ENCODE data around the gene RBX1.
"Not testable (repeated sequence)": the region's sequence is repeated elsewhere in the genome, so short reads cannot be mapped to it uniquely, and the experiment has no call there.

Gene RBX1

GRCh38 chr22:41000941-41001721 is 50.0 kb downstream of the RBX1 start:
- Histone ChIP-seq H3K4me3 (no peak overlapping the region), H3K36me3 (ENCODE audit: insufficient read depth, low read length) (no peaks in the 10 kb centered on the region)

GRCh38 chr22:41001722-41002122 is 50.5 kb downstream of the RBX1 start:
- no peak overlapping the region for H3K27ac ChIP-seq
- TF ChIP-seq EZH2 (IDR thresholded peaks at IDR 0.05) (no peak), FOXP2 (optimal IDR thresholded peaks at IDR 0.05; ENCODE audit: control extremely low read depth, extremely low read length, insufficient read depth) (no peak), POLR2AphosphoS5 (IDR thresholded peaks at IDR 0.05; ENCODE audit: borderline replicate concordance, low read depth, low read length) (no peak)
- DNase-seq (ENCODE audit: low read depth, low spot score) = no peak
- H3K9ac ChIP-seq (ENCODE audit: insufficient read length) = no peak overlapping the region
- H3K4me3 ChIP-seq = no peak overlapping the region
- no peaks in the 10 kb centered on the region for H3K9me3 ChIP-seq (ENCODE audit: low read depth, low read length)
- no peaks in the 10 kb centered on the region for H3K36me3 ChIP-seq (ENCODE audit: insufficient read depth, low read length)

More at GRCh38 chr22:41000941-41001721, 50.0 kb downstream of the RBX1 start:
- DNase-seq (ENCODE audit: low read depth, low spot score) = no peak
- TF ChIP-seq POLR2AphosphoS5 (IDR thresholded peaks at IDR 0.05; ENCODE audit: borderline replicate concordance, low read depth, low read length) = no peak
- TF ChIP-seq FOXP2 (optimal IDR thresholded peaks at IDR 0.05; ENCODE audit: control extremely low read depth, extremely low read length, insufficient read depth) = no peak
- no peak for TF ChIP-seq EZH2 (IDR thresholded peaks at IDR 0.05)
- no peak overlapping the region; the same call in 1 of the 2 replicates for H3K27ac ChIP-seq
- H3K9me3 ChIP-seq (ENCODE audit: low read depth, low read length) = no peaks in the 10 kb centered on the region
- no peak overlapping the region for H3K9ac ChIP-seq (ENCODE audit: insufficient read length)

- H3K27ac ChIP-seq = not testable (repeated sequence)
Observed at GRCh38 chr22:41002386-41002785, 51.2 kb downstream of the RBX1 start.

GRCh38 chr22:41003066-41003465 is 51.9 kb downstream of the RBX1 start:
- Histone ChIP-seq H3K9me3 (ENCODE audit: low read depth, low read length) (no peaks in the 10 kb centered on the region), H3K4me3 (no peak overlapping the region), H3K9ac (ENCODE audit: insufficient read length) (no peak overlapping the region), H3K27ac (no peak overlapping the region), H3K36me3 (ENCODE audit: insufficient read depth, low read length) (no peaks in the 10 kb centered on the region)
- TF ChIP-seq POLR2AphosphoS5 (IDR thresholded peaks at IDR 0.05; ENCODE audit: borderline replicate concordance, low read depth, low read length) (no peak), FOXP2 (optimal IDR thresholded peaks at IDR 0.05; ENCODE audit: control extremely low read depth, extremely low read length, insufficient read depth) (no peak), EZH2 (IDR thresholded peaks at IDR 0.05) (no peak)
- no peak for DNase-seq (ENCODE audit: low read depth, low spot score)

More at GRCh38 chr22:41002386-41002785, 51.2 kb downstream of the RBX1 start:
- H3K9ac ChIP-seq (ENCODE audit: insufficient read length); DNase-seq (ENCODE audit: low read depth, low spot score); H3K4me3 ChIP-seq; H3K36me3 ChIP-seq (ENCODE audit: insufficient read depth, low read length); H3K9me3 ChIP-seq (ENCODE audit: low read depth, low read length): not testable (repeated sequence)

GRCh38 chr22:41003976-41004375 is 52.8 kb downstream of the RBX1 start:
- no peak overlapping the region for H3K9ac ChIP-seq (ENCODE audit: insufficient read length)
- no peak overlapping the region for H3K4me3 ChIP-seq
- no peak overlapping the region for H3K27ac ChIP-seq
- H3K9me3 ChIP-seq (ENCODE audit: low read depth, low read length) = no peaks in the 10 kb centered on the region
- TF ChIP-seq POLR2AphosphoS5 (IDR thresholded peaks at IDR 0.05; ENCODE audit: borderline replicate concordance, low read depth, low read length) = no peak
- no peak for TF ChIP-seq FOXP2 (optimal IDR thresholded peaks at IDR 0.05; ENCODE audit: control extremely low read depth, extremely low read length, insufficient read depth)
- H3K36me3 ChIP-seq (ENCODE audit: insufficient read depth, low read length) = no peaks in the 10 kb centered on the region
- DNase-seq (ENCODE audit: low read depth, low spot score) = no peak

GRCh38 chr22:41009222-41009948 is 58.2 kb downstream of the RBX1 start:
- no peak for DNase-seq (ENCODE audit: low read depth, low spot score)
- TF ChIP-seq EZH2 (IDR thresholded peaks at IDR 0.05) (no peak), POLR2AphosphoS5 (IDR thresholded peaks at IDR 0.05; ENCODE audit: borderline replicate concordance, low read depth, low read length) (no peak), FOXP2 (optimal IDR thresholded peaks at IDR 0.05; ENCODE audit: control extremely low read depth, extremely low read length, insufficient read depth) (no peak)
- no peak overlapping the region for H3K9ac ChIP-seq (ENCODE audit: insufficient read length)

GRCh38 chr22:41015003-41015402 is 63.8 kb downstream of the RBX1 start:
- H3K9ac ChIP-seq (ENCODE audit: insufficient read length) = no peak overlapping the region
- no peaks in the 10 kb centered on the region for H3K9me3 ChIP-seq (ENCODE audit: low read depth, low read length)
- H3K27ac ChIP-seq = no peak overlapping the region
- TF ChIP-seq FOXP2 (optimal IDR thresholded peaks at IDR 0.05; ENCODE audit: control extremely low read depth, extremely low read length, insufficient read depth) (no peak), POLR2AphosphoS5 (IDR thresholded peaks at IDR 0.05; ENCODE audit: borderline replicate concordance, low read depth, low read length) (no peak)
- no peaks in the 10 kb centered on the region for H3K36me3 ChIP-seq (ENCODE audit: insufficient read depth, low read length)
- no peak for DNase-seq (ENCODE audit: low read depth, low spot score)
- no peak overlapping the region for H3K4me3 ChIP-seq

More at GRCh38 chr22:41009222-41009948, 58.2 kb downstream of the RBX1 start:
- Histone ChIP-seq H3K4me3 (no peak overlapping the region), H3K27ac (no peak overlapping the region), H3K36me3 (ENCODE audit: insufficient read depth, low read length) (no peaks in the 10 kb centered on the region), H3K9me3 (ENCODE audit: low read depth, low read length) (no peaks in the 10 kb centered on the region)

- H3K4me3 ChIP-seq = peak overlapping the region; percentile 90
- no peak for DNase-seq (ENCODE audit: low read depth, low spot score)
- no peaks in the 10 kb centered on the region for H3K9me3 ChIP-seq (ENCODE audit: low read depth, low read length)
- H3K27ac ChIP-seq = peak overlapping the region; percentile 97
- no peaks in the 10 kb centered on the region for H3K36me3 ChIP-seq (ENCODE audit: insufficient read depth, low read length)
- no peak for TF ChIP-seq FOXP2 (optimal IDR thresholded peaks at IDR 0.05; ENCODE audit: control extremely low read depth, extremely low read length, insufficient read depth)
- TF ChIP-seq EZH2 (IDR thresholded peaks at IDR 0.05) = no peak
- TF ChIP-seq POLR2AphosphoS5 (IDR thresholded peaks at IDR 0.05; ENCODE audit: borderline replicate concordance, low read depth, low read length) = peak; percentile 17; the same call in 1 of the 2 replicates
- peak overlapping the region; percentile 97 for H3K9ac ChIP-seq (ENCODE audit: insufficient read length)
Observed at GRCh38 chr22:41021061-41021612, 70.0 kb downstream of the RBX1 start.

Data from SK-N-MC (cell line).